Mesothelial cell of epicardium (in vitro differentiated cells): ENCODE measurements around the gene GRIK1. TPM values are rescaled to one million over a fixed set of nuclear protein-coding genes. Genes with fewer than 3 reads are reported as not detected.

Experiments used
- DNase-seq, 2 experiments: peaks; one replicate each; pipeline ENCODE4 v3.0.0; 2021; ENCODE audit warnings: low spot score in 2 of 2; ENCODE audit not compliant: unreplicated experiment in 2 of 2
- H3K27ac Mint-ChIP-seq: 2 replicates; pipeline ENCODE4 v1.8.0; 2021; ENCODE audit warnings: mixed read lengths
- H3K27me3 Mint-ChIP-seq: 2 replicates; pipeline ENCODE4 v1.8.0; 2021; ENCODE audit warnings: low read depth, mixed read lengths
- H3K36me3 Mint-ChIP-seq: 2 replicates; pipeline ENCODE4 v1.8.0; 2021; ENCODE audit warnings: mixed read lengths
- H3K4me1 Mint-ChIP-seq: 2 replicates; pipeline ENCODE4 v1.8.0; 2021; ENCODE audit warnings: mixed read lengths
- H3K4me3 Mint-ChIP-seq: 2 replicates; pipeline ENCODE4 v1.8.0; 2021; ENCODE audit warnings: mild to moderate bottlenecking, moderate library complexity, mixed read lengths
- H3K9me3 Mint-ChIP-seq: 2 replicates; pipeline ENCODE4 v1.8.0; 2021; ENCODE audit warnings: mixed read lengths
- CTCF ChIP-seq: fragments of 200-600 bp; sonication (generic); IDR thresholded peaks from one replicate; pipeline ENCODE4 v1.5.0; 2021; ENCODE audit warnings: antibody characterized with exemption; ENCODE audit not compliant: unreplicated experiment
- total RNA-seq: library from RNA; stranded (reverse); gene quantifications from 3 replicates; pipeline ENCODE4 v1.2.1, GENCODE V29; 2021

Gene GRIK1
- total RNA-seq, 1 donor from 2014 or later: 5.9 TPM

GRCh38 chr21:29873908-29874307 lies 65.9 kb downstream of the GRIK1 start:
- DNase-seq: no peak
- no peaks in the 10 kb centered on the region for H3K36me3 Mint-ChIP-seq
- H3K27ac Mint-ChIP-seq: no peak overlapping the region
- H3K9me3 Mint-ChIP-seq: peaks cover 13% of the 10 kb centered on the region
- H3K27me3 Mint-ChIP-seq: no peaks in the 10 kb centered on the region
- no peaks in the 10 kb centered on the region for H3K4me1 Mint-ChIP-seq
- TF ChIP-seq CTCF: no peak
- no peak overlapping the region for H3K4me3 Mint-ChIP-seq

GRCh38 chr21:29870814-29871213 lies 69.0 kb downstream of the GRIK1 start:
- peaks cover 4% of the 10 kb centered on the region for H3K9me3 Mint-ChIP-seq
- H3K4me1 Mint-ChIP-seq: no peaks in the 10 kb centered on the region
- no peaks in the 10 kb centered on the region for H3K36me3 Mint-ChIP-seq
- H3K27ac Mint-ChIP-seq: no peak overlapping the region
- TF ChIP-seq CTCF: no peak
- no peak for DNase-seq
- peaks cover 5% of the 10 kb centered on the region for H3K27me3 Mint-ChIP-seq
- H3K4me3 Mint-ChIP-seq: no peak overlapping the region

- H3K9me3 Mint-ChIP-seq: no peaks in the 10 kb centered on the region
- peaks cover 19% of the 10 kb centered on the region for H3K4me1 Mint-ChIP-seq
- no peak for DNase-seq
- H3K36me3 Mint-ChIP-seq: no peaks in the 10 kb centered on the region
- H3K27me3 Mint-ChIP-seq: peaks cover 5% of the 10 kb centered on the region
- no peak overlapping the region for H3K4me3 Mint-ChIP-seq
- no peak for TF ChIP-seq CTCF
- no peak overlapping the region for H3K27ac Mint-ChIP-seq
Measured at GRCh38 chr21:29867796-29868195, 72.0 kb downstream of the GRIK1 start.

- no peak for DNase-seq
- no peak for TF ChIP-seq CTCF
- H3K27me3 Mint-ChIP-seq: no peaks in the 10 kb centered on the region
- peaks cover 38% of the 10 kb centered on the region for H3K4me1 Mint-ChIP-seq
- no peaks in the 10 kb centered on the region for H3K36me3 Mint-ChIP-seq
- H3K4me3 Mint-ChIP-seq: no peak overlapping the region
- no peak overlapping the region for H3K27ac Mint-ChIP-seq
- no peaks in the 10 kb centered on the region for H3K9me3 Mint-ChIP-seq
Measured at GRCh38 chr21:29860346-29860745, 79.5 kb downstream of the GRIK1 start.

GRCh38 chr21:29857150-29857549 lies 82.6 kb downstream of the GRIK1 start:
- H3K4me1 Mint-ChIP-seq: peaks cover 16% of the 10 kb centered on the region
- no peak for TF ChIP-seq CTCF

GRCh38 chr21:29854795-29855194 lies 85.0 kb downstream of the GRIK1 start:
- H3K4me1 Mint-ChIP-seq: peaks cover 12% of the 10 kb centered on the region
- no peak overlapping the region for H3K27ac Mint-ChIP-seq
- H3K27me3 Mint-ChIP-seq: no peaks in the 10 kb centered on the region
- H3K9me3 Mint-ChIP-seq: no peaks in the 10 kb centered on the region
- no peak overlapping the region for H3K4me3 Mint-ChIP-seq
- no peaks in the 10 kb centered on the region for H3K36me3 Mint-ChIP-seq
- TF ChIP-seq CTCF: no peak
- no peak for DNase-seq

More at GRCh38 chr21:29857150-29857549, 82.6 kb downstream of the GRIK1 start:
- Mint-ChIP-seq H3K4me3 (no peak overlapping the region), H3K27ac (no peak overlapping the region), H3K36me3 (no peaks in the 10 kb centered on the region), H3K9me3 (no peaks in the 10 kb centered on the region), H3K27me3 (no peaks in the 10 kb centered on the region)
- DNase-seq: no peak
